ELF-1 (cell line): ENCODE results near the gene NRG4.
A peak's percentile ranks its signal among the peaks of the same experiment; 100 is the strongest.
"Not testable (repeated sequence)": the region's sequence is repeated elsewhere in the genome, so short reads cannot be mapped to it uniquely, and the experiment has no call there.

Experiments used
- DNase-seq: peaks from one replicate; pipeline ENCODE4 v3.0.0-alpha.2; 2016; ENCODE audit warnings: low read depth, low spot score

NRG4 gene, protein sequence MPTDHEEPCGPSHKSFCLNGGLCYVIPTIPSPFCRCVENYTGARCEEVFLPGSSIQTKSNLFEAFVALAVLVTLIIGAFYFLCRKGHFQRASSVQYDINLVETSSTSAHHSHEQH

DNA sequence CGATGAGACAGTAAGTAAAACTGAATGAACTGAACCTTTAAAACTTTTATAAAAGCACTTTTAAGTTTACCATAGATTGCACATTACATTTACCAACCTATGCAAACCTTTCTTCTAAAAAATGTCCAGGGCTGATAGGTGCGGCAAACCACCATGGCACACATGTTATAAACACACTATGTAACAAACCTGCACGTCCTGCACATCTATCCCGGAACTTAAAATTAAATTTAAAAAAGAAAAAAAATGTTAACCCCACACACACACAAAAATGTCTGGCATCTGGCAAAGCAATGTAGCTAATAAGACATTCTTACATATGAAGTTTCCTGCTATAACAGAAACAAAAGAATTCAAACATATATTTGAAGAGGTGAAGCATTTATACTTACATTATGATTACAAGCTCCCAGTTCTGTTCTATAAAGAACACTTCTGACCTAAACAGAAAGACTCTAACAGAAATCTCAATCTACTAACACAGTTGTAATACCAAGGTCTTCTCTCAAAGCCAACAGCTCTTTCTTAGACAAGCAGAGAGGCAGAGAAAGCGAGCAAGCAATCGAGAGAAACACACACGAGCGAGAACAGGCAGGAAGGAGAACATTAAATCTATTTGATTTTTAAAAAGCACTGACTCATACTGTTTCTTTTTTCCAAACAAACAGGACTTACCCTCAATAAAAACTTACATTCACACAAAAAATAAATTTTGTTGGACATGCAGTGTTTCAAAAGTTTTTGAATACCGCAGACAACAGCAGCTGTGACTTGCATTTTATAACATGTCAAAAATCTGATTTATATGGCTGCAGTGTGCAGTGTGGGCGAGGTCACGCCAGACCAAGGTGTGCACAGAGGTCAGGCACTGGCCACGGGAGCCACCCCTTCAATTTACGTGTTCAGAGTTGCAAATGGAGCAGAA, at the start of gene NRG4:
TSS of gene NRG4 (minus strand) at position 798 of the 925 bp plus-strand sequence. CDS start 1,194 bp downstream, outside the sequence.
- DNase-seq, result no peak

DNA sequence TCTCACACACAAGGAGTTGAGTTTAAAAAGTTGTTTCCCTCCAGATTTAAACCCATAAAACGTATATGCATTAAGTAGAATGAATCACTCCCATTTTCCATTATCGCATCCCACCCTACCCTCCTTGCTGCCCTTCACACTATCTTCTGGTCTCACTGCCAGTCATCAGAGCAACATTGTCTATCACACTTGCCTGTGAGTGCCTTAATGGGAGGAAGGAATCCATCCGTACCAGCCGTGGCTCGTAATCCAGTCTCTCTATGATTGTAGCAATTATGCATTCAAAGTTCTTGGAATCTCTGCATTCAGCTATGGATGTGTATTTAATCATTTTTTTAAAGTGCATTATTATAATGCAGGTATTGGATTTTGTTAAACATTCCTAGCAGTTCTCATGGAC, 49.5 kb upstream of the NRG4 start:
- no peak for DNase-seq

GRCh38 chr15:76060118-76060989, 48.1 kb upstream of the NRG4 start:
- DNase-seq, result peak; percentile 38

- peak; percentile 65 for DNase-seq
Measured at GRCh38 chr15:76059320-76060117, 47.3 kb upstream of the NRG4 start, which contains the start of gene TMEM266. Gene TMEM266 (plus strand): TSS chr15:76059985. CDS start chr15:76134264, 74,279 bp downstream.

- peak; percentile 41 for DNase-seq
Measured at GRCh38 chr15:76058714-76059319, 46.6 kb upstream of the NRG4 start.

DNA sequence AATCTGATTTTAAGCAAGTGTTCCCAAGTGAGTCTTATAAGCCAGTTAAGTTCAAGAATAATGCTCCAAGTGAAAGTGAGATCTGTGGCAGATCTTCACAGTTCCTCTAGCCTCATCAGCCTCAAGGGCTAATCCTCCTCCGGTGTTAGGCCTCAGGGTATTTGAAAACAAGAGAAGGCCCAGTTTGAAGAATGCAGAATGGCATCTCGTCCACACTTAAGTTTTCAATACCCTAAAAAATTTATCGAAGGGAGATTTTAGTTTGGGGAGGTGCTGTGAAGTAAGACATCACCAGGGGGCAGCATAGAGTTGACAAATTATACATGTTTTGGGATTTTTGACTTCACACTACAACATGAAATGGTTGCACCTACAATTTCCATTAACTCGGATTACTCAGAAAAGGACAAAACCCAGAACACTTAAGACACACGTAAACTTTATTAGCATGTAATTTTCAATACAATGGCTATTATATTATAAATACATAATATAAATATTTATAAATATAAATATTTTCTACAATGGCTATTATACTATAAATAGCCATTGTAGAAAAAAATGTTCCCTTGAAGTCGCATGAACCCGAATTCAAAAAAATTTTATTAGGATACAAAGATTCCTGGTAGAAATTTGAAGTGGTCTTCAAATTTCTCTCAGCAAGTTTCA, 45.2 kb upstream of the NRG4 start:
- no peak for DNase-seq

- no peak for DNase-seq
Measured at GRCh38 chr15:76056931-76057330, 44.7 kb upstream of the NRG4 start.

GRCh38 chr15:76054201-76054600, 42.0 kb upstream of the NRG4 start:
- DNase-seq, result not testable (repeated sequence)

GRCh38 chr15:76038512-76038911, 26.3 kb upstream of the NRG4 start:
- DNase-seq, result no peak

DNA sequence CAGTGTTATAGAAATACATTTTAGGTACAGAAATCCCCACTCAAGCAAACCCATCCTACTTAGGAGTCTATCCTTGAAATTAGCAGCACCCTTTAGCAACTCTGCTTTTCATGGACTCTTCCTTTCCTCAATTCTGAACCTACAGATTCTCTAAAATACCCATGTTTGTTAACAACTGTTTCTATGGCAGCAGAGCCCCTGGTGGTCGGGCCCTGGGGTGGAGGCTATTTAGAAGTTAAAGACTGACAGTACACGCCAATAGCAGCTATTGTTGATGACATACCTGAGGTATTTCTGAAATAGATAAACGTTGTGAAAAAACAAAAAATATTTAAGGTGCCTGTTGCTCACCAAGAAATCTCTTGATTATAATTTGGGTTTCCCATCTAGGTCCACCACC, 23.4 kb upstream of the NRG4 start:
- no peak for DNase-seq

- no peak for DNase-seq
Measured at GRCh38 chr15:76034111-76034510, 21.9 kb upstream of the NRG4 start.

GRCh38 chr15:76033438-76033837, 21.2 kb upstream of the NRG4 start:
- DNase-seq, result no peak

DNA sequence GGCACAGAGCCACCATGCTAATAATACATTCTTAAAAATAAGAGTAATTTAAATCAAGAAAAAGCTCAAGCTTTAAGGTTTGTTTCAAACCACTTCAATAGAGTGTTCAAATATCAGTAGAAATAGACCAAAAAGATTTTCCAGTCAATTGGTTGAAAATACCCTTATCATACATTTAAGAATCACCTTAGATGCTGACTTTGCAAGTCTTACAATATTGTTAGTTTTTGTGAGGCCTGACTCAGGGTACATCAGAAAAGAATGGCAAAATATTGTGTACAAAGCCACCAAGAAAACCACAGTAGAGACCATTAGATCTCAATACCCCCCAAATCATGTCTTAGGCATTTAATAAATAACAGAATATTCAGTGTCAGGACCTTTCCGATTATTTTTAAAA, 19.8 kb upstream of the NRG4 start:
- DNase-seq, result no peak

DNA sequence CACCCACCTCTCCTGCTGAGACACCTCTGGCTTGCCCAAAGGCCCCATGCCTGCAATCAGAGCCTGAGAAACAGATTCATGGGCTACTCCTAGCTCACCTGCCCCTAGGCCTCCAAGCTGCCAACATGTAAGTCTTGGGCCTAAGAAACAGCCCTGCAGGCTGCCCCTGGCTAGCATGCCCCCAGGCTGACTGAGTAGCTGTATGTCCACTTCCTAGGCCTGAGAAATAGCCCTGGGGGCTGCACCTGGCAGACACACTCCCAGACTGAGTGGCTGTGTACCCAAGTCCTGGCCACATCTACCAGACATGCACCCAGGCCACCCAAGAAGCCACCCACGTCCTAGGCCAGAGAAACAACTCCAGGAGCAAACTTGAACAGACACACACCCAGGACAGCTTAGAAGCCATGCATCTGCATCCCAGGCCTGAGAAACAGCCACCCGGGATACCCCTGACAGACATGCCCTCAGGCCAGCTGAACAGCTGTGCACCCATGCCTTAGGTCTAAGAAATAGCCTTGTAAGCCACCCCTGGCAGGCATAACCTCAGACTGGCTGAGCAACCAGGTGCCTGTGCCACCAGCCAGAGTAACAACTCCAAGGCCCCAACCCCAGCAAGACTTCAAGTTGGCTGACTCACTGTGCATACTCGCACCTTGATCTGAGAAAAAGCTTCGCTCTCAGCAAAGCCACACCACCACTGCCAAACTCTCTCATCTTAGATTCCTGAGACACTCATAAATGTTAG, 12.0 kb upstream of the NRG4 start:
- DNase-seq, result peak; percentile 32

DNA sequence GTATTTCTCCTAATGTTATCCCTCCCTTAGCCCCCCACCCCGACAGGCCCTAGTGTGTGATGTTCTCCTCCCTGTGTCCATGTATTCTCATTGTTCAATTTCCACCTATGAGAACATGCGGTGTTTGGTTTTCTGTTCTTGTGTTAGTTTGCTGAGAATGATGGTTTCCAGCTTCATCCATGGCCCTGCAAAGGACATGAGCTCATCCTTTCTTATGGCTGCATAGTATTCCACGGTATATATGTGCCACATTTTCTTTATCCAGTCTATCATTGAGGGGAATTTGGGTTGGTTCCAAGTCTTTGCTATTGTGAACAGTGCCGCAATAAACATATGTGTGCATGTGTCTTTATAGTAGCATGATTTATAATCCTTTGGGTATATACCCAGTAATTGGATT, 1.2 kb upstream of the NRG4 start:
- not testable (repeated sequence) for DNase-seq

- DNase-seq, result no peak
Measured at GRCh38 chr15:76010613-76011012, 1.6 kb downstream of the NRG4 start.

DNA sequence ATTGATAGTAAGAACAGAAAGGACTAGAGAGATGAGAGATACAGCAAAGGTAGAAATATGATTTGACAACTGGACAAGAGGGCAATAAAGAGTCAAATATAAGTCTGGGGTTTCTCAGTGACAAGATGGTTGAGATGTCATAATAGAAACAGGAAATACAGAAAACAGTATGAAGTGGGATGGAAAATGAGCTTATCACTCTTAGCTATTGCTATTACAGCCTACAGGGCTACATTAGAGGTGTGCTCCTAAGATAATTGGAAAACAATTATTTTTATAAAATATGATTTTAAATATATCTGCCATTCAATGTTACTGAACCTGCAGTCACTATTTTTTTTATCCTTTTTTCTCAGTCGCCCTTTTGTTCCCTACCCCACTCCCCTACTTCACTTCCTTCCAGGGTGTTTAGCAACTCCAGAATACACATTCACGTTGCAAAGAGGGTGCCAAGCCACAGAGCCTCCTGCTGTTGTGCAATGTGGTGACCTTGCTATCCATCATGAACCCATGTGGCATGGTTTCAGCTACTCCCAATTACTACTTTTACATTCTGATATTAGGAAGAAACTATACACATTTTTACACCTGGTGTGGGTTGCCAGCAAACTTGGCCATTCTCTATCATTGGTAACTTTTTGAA, 6.0 kb downstream of the NRG4 start:
- no peak for DNase-seq

DNA sequence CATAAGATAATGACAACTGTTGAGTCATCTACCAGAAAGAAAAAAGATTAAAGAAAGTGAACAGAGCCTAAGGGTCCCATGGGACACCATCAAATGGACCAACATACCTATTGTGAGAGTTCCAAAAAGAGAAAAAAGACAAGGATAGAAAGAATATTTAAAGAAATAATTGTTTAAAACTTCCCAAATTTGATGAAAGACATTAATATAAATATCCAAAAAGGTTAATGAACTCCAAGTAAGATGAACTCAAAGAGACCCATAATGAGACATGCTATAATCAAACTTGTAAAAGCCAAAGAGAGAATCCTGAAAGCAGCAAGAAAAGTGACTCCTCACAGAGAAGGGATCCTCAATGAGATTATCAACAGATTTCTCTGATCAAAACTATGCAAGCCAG, 8.9 kb downstream of the NRG4 start:
- no peak for DNase-seq

DNA sequence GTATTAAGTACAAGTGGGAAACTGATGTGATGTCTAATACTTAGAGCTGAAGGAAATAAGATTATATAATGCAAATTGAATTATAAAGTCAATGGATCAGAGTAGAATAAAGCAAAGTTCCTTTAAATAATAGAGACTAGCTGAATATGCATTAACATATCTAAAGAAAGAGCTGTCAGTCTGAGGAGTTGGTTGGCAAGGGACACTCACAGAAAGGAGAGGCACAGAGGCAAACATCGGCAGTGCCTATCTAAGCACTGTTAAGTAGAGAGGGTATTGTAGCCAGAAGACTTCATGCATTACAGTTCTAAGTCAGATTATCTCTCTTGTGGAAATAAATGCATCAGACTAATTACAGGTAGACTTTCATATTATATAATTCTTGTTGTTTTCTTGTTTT, 16.6 kb downstream of the NRG4 start:
- DNase-seq, result no peak
